SU-DHL-6 (cell line): ENCODE results near the gene LIME1.

ENCODE experiments used
- H2AFZ ChIP-seq: fragments of 200-600 bp; sonication (generic); 2 replicates; pipeline ENCODE4 v1.6.1; 2014; ENCODE audit warnings: low read depth, mild to moderate bottlenecking, moderate library complexity, mixed read lengths, antibody characterized with exemption, low read length; ENCODE audit not compliant: severe bottlenecking
- H3F3A ChIP-seq: fragments of 200-600 bp; shearing (Covaris generic); 2 replicates; pipeline ENCODE4 v1.6.0; 2016; ENCODE audit warnings: antibody characterized with exemption, mild to moderate bottlenecking; ENCODE audit not compliant: insufficient read depth
- H3K27ac ChIP-seq: fragments of 200-600 bp; sonication (generic); 2 replicates; pipeline ENCODE4 v1.5.1; 2016; ENCODE audit warnings: low read depth, mild to moderate bottlenecking, low read length, moderate library complexity, mixed read lengths
- H3K27me3 ChIP-seq: fragments of 200-600 bp; sonication (generic), shearing (Covaris generic); 2 replicates; pipeline ENCODE4 v1.6.0; 2014; ENCODE audit warnings: mild to moderate bottlenecking, low read length
- H3K36me3 ChIP-seq: fragments of 200-600 bp; sonication (generic); 2 replicates; pipeline ENCODE4 v1.6.1; 2014; ENCODE audit warnings: mild to moderate bottlenecking, low read length, mixed read lengths
- H3K4me2 ChIP-seq: fragments of 300-600, 200-600 bp; shearing (Covaris generic), sonication (generic); 2 replicates; pipeline ENCODE4 v1.6.0; 2014; ENCODE audit warnings: low read length, low read depth, mild to moderate bottlenecking; ENCODE audit not compliant: poor library complexity, severe bottlenecking
- H3K4me3 ChIP-seq: fragments of 200-600 bp; sonication (generic); 2 replicates; pipeline ENCODE4 v1.5.1; 2014; ENCODE audit warnings: antibody characterized with exemption, low read length, mild to moderate bottlenecking, mixed read lengths; ENCODE audit not compliant: insufficient read depth, poor library complexity, severe bottlenecking
- H3K79me2 ChIP-seq: fragments of 200-600 bp; sonication (generic); 2 replicates; pipeline ENCODE4 v1.6.1; 2014; ENCODE audit warnings: mild to moderate bottlenecking, low read length, moderate library complexity; ENCODE audit not compliant: insufficient read depth
- H3K9ac ChIP-seq: fragments of 200-600 bp; sonication (generic); 2 replicates; pipeline ENCODE4 v1.7.0; 2014; ENCODE audit warnings: mild to moderate bottlenecking, low read length
- H3K9me2 ChIP-seq: fragments of 200-600 bp; sonication (generic); replicated peaks from 2 replicates; pipeline ENCODE4 v1.6.1; 2014; ENCODE audit warnings: low read length; ENCODE audit not compliant: insufficient read depth
- H3K9me3 ChIP-seq: fragments of 200-600 bp; sonication (generic); 2 replicates; pipeline ENCODE4 v1.6.1; 2014; ENCODE audit warnings: low read length, mixed read lengths; ENCODE audit not compliant: insufficient read depth
- H4K20me1 ChIP-seq: fragments of 200-600 bp; sonication (generic); 2 replicates; pipeline ENCODE4 v1.6.1; 2014; ENCODE audit warnings: low read depth, mild to moderate bottlenecking, antibody characterized with exemption, low read length, moderate library complexity, mixed read lengths
- CTCF ChIP-seq: fragments of 200-600 bp; sonication (generic); IDR thresholded peaks from one replicate; pipeline ENCODE4 v1.5.1; 2017; ENCODE audit warnings: antibody characterized with exemption, mild to moderate bottlenecking, low read length, moderate library complexity; ENCODE audit not compliant: insufficient read depth, poor library complexity, severe bottlenecking
- EZH2phosphoT487 ChIP-seq: fragments of 200-600 bp; sonication (generic), shearing (Covaris generic); conservative IDR thresholded peaks from 2 replicates; pipeline ENCODE4 v1.6.1; 2018; ENCODE audit warnings: mild to moderate bottlenecking, antibody characterized with exemption, low read length, moderate library complexity, mixed read lengths

Gene LIME1

GRCh38 chr20:63741354-63741675 is 4.9 kb downstream of the LIME1 start:
- no peak overlapping the region for H3K9ac ChIP-seq
- no peaks in the 10 kb centered on the region for H4K20me1 ChIP-seq
- H3K9me3 ChIP-seq = no peaks in the 10 kb centered on the region
- H2AFZ ChIP-seq = no peak overlapping the region
- H3K79me2 ChIP-seq = no peaks in the 10 kb centered on the region
- H3K27ac ChIP-seq = no peak overlapping the region
- H3K4me2 ChIP-seq = no peak overlapping the region
- H3K9me2 ChIP-seq = no peaks in the 10 kb centered on the region
- peaks cover 26% of the 10 kb centered on the region for H3F3A ChIP-seq
- H3K36me3 ChIP-seq = no peaks in the 10 kb centered on the region
- H3K4me3 ChIP-seq = no peak overlapping the region
- H3K27me3 ChIP-seq = no peaks in the 10 kb centered on the region
- no peak for TF ChIP-seq CTCF
- no peak for TF ChIP-seq EZH2phosphoT487

DNA sequence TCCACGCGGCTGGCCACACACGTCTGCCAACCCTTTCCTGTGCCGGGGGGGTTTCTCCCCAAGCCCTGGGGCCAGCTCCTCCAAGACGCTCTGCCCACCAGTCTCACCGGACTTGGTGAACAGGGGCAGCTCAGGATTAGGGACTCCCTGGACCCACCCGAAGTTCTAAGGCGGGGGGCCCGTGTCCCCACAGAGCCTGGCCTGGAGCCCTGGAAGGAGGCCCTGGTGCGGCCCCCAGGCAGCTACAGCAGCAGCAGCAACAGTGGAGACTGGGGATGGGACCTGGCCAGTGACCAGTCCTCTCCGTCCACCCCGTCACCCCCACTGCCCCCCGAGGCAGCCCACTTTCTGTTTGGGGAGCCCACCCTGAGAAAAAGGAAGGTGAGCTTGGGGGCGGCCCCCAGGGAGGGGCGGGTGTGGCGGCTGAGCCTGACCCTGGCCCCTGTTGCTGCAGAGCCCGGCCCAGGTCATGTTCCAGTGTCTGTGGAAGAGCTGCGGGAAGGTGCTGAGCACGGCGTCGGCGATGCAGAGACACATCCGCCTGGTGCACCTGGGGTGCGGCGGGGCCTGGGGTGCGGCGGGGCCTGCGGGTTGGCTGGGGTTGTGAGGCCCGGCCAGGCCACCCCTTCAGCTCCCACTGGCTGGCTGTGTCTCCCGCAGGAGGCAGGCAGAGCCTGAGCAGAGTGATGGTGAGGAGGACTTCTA is 5.4 kb downstream of the LIME1 start:
- TF ChIP-seq EZH2phosphoT487 = no peak
- no peak for TF ChIP-seq CTCF
- Histone ChIP-seq H3K36me3 (no peaks in the 10 kb centered on the region), H4K20me1 (no peaks in the 10 kb centered on the region), H3K9me3 (no peaks in the 10 kb centered on the region), H3K9me2 (no peaks in the 10 kb centered on the region), H3K4me3 (no peak overlapping the region), H2AFZ (no peak overlapping the region), H3F3A (peaks cover 22% of the 10 kb centered on the region), H3K4me2 (no peak overlapping the region), H3K27me3 (no peaks in the 10 kb centered on the region), H3K79me2 (no peaks in the 10 kb centered on the region), H3K27ac (no peak overlapping the region), H3K9ac (no peak overlapping the region)

DNA sequence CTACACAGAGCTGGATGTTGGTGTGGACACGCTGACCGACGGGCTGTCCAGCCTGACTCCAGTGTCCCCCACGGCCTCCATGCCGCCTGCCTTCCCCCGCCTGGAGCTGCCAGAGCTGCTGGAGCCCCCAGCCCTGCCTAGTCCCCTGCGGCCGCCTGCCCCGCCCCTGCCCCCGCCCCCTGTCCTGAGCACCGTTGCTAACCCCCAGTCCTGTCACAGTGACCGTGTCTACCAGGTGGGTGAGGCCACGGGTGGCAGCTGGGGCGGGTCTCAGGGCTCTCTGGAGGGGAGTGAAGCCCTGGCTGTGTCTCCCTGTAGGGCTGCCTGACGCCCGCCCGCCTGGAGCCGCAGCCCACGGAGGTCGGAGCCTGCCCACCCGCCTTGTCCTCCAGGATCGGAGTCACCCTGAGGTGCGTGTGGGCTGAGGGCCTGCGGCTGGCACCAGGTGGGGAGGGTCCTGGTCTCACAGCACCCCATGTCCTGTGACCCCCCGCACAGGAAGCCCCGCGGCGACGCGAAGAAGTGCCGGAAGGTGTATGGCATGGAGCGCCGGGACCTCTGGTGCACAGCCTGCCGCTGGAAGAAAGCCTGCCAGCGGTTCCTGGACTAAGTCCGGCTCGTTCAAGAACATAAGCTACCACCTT is 6.0 kb downstream of the LIME1 start:
- TF ChIP-seq EZH2phosphoT487 = no peak
- TF ChIP-seq CTCF = no peak
- H3F3A ChIP-seq = peaks cover 17% of the 10 kb centered on the region
- H3K9me3 ChIP-seq = no peaks in the 10 kb centered on the region
- H3K27me3 ChIP-seq = no peaks in the 10 kb centered on the region
- no peaks in the 10 kb centered on the region for H4K20me1 ChIP-seq
- no peak overlapping the region for H3K9ac ChIP-seq
- H3K79me2 ChIP-seq = no peaks in the 10 kb centered on the region
- H3K36me3 ChIP-seq = no peaks in the 10 kb centered on the region
- no peak overlapping the region for H3K27ac ChIP-seq
- H2AFZ ChIP-seq = no peak overlapping the region
- H3K4me3 ChIP-seq = no peak overlapping the region
- H3K9me2 ChIP-seq = no peaks in the 10 kb centered on the region
- no peak overlapping the region for H3K4me2 ChIP-seq
